Measurements from ENCODE around the gene SIMC1. TPM values are rescaled to one million over a fixed set of nuclear protein-coding genes. Genes with fewer than 3 reads are reported as not detected.

The SIMC1 gene
- total RNA-seq, 4 donors from 2014 or later = 9.0 to 20.2 (median 13.1) TPM

- no peak overlapping the region for H3K27ac ChIP-seq
- WGBS, 2 donors = 61 to 73% methylated on average over 24 to 31 of the region's 38 CpGs
Observed at GRCh38 chr5:176366232-176366894, 128.1 kb downstream of the SIMC1 start.

GRCh38 chr5:176368726-176369125 lies 130.5 kb downstream of the SIMC1 start:
- no peak overlapping the region for H3K4me3 ChIP-seq (replicated peaks in 1 of 3)
- DNase-seq = no peak
- peaks cover 0 to 2% of the 10 kb centered on the region in 2 donors for H3K36me3 ChIP-seq
- 96 to 100% methylated on average over 1 to 5 of the region's 13 CpGs for WGBS, 2 donors
- no peaks in the 10 kb centered on the region for H3K9me3 ChIP-seq
- TF ChIP-seq POLR2A (IDR thresholded peaks at IDR 0.05) = no peak
- no peak for TF ChIP-seq CTCF (IDR thresholded peaks at IDR 0.05)
- peaks cover 3 to 20% of the 10 kb centered on the region in 2 donors for H3K4me1 ChIP-seq
- no peaks in the 10 kb centered on the region for H3K27me3 ChIP-seq
- intact Hi-C loops (cut with DNase I) = no loop called here
- no peak overlapping the region for H3K27ac ChIP-seq

More at GRCh38 chr5:176366232-176366894, 128.1 kb downstream of the SIMC1 start:
- no peak for DNase-seq
- Histone ChIP-seq H3K9me3 (no peaks in the 10 kb centered on the region), H3K4me1 (peaks cover 3 to 10% of the 10 kb centered on the region in 2 donors), H3K36me3 (peaks cover 0 to 2% of the 10 kb centered on the region in 2 donors), H3K4me3 (replicated peaks in 1 of 3) (peak overlapping the region; percentile 47 to 67 (median 59)), H3K27me3 (no peaks in the 10 kb centered on the region)
- no peak for TF ChIP-seq CTCF (IDR thresholded peaks at IDR 0.05)
- no peak for TF ChIP-seq POLR2A (IDR thresholded peaks at IDR 0.05)
- intact Hi-C loops (cut with DNase I) = no loop called here

- H3K27ac ChIP-seq = no peak overlapping the region
- DNase-seq = no peak
- no peaks in the 10 kb centered on the region for H3K9me3 ChIP-seq
- 89 to 95% methylated on average over 8 of the region's 8 CpGs for WGBS, 2 donors
- no peaks in the 10 kb centered on the region for H3K27me3 ChIP-seq
- intact Hi-C loops (cut with DNase I) = no loop called here
- no peak overlapping the region for H3K4me3 ChIP-seq (replicated peaks in 1 of 3)
- H3K36me3 ChIP-seq = peaks cover 0 to 2% of the 10 kb centered on the region in 2 donors
- no peak for TF ChIP-seq POLR2A (IDR thresholded peaks at IDR 0.05)
- no peak for TF ChIP-seq CTCF (IDR thresholded peaks at IDR 0.05)
- peaks cover 0 to 15% of the 10 kb centered on the region in 2 donors for H3K4me1 ChIP-seq
Observed at GRCh38 chr5:176369934-176370711, 131.9 kb downstream of the SIMC1 start.

GRCh38 chr5:176371621-176372539 lies 133.7 kb downstream of the SIMC1 start:
- WGBS, 2 donors = 94 to 98% methylated on average over 12 of the region's 13 CpGs
- Histone ChIP-seq H3K27me3 (no peaks in the 10 kb centered on the region), H3K4me3 (replicated peaks in 1 of 3) (no peak overlapping the region), H3K27ac (no peak overlapping the region), H3K4me1 (peaks cover 0 to 10% of the 10 kb centered on the region in 2 donors), H3K36me3 (peaks cover 0 to 2% of the 10 kb centered on the region in 2 donors), H3K9me3 (no peaks in the 10 kb centered on the region)
- no peak for DNase-seq
- intact Hi-C loops (cut with DNase I) = no loop called here
- TF ChIP-seq CTCF (IDR thresholded peaks at IDR 0.05) (no peak), POLR2A (IDR thresholded peaks at IDR 0.05) (no peak)
